Glomerular visceral epithelial cell (primary cell): ENCODE measurements around the gene CARD6.
"Not testable (repeated sequence)": the region's sequence is repeated elsewhere in the genome, so short reads cannot be mapped to it uniquely, and the experiment has no call there.

Experiments used
- DNase-seq: peaks from one replicate; pipeline ENCODE4 v3.0.0-alpha.2; 2016; ENCODE audit errors: extremely low spot score

The CARD6 gene

GRCh38 chr5:40873286-40873880, 32.2 kb downstream of the CARD6 start:
- DNase-seq, result no peak

- no peak for DNase-seq
Observed at GRCh38 chr5:40875958-40876357, 34.8 kb downstream of the CARD6 start.

GRCh38 chr5:40877371-40877988, 36.3 kb downstream of the CARD6 start:
- DNase-seq, result no peak

GRCh38 chr5:40879163-40879942, 38.2 kb downstream of the CARD6 start:
- DNase-seq, result peak; percentile 25

DNA sequence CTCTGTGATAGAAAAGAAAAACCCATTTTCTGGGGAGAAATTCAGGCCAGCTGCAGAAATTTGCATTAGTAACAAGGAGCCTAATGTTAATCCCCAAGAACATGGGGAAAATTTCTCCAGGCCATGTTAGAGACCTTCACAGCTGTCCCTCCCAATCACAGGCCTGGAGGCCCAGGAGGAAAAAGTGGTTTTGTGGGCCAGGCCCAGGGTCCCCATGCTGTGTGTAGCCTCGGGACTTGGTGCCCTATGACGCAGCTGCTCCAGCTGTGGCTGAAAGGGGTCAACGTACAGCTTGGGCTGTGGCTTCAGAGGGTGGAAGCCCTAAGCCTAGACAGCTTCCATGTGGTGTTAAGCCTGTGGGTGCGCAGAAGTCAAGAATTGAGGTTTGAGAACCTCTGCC, 41.1 kb downstream of the CARD6 start:
- no peak for DNase-seq

GRCh38 chr5:40883051-40883450, 41.9 kb downstream of the CARD6 start:
- not testable (repeated sequence) for DNase-seq

GRCh38 chr5:40895440-40896425, 54.6 kb downstream of the CARD6 start:
- not testable (repeated sequence) for DNase-seq

- peak; percentile 52 for DNase-seq
Observed at GRCh38 chr5:40904205-40904993, 63.2 kb downstream of the CARD6 start.

DNA sequence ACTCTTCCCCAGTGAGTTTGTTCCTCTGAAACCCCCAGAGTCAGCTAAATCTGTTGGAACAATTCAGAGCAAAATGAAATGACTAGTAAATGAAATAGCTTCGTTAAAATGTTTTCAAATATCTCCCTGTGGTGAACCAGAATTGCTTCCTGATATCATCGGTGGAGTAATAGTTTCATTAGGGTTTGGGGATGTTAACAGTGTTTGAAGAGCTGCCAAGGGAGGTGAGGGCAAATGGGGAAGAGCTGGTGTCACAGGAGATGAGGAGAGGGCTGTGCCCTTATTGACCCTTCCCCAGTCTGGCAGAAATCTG, 63.8 kb downstream of the CARD6 start:
- DNase-seq, result no peak

- no peak for DNase-seq
Observed at GRCh38 chr5:40906351-40906751, 65.2 kb downstream of the CARD6 start.

GRCh38 chr5:40909264-40909663, 68.1 kb downstream of the CARD6 start, which contains the start of gene C7:
C7 (plus strand) TSS chr5:40909497; CDS start chr5:40909611, 114 bp downstream.
- DNase-seq, result no peak

DNA sequence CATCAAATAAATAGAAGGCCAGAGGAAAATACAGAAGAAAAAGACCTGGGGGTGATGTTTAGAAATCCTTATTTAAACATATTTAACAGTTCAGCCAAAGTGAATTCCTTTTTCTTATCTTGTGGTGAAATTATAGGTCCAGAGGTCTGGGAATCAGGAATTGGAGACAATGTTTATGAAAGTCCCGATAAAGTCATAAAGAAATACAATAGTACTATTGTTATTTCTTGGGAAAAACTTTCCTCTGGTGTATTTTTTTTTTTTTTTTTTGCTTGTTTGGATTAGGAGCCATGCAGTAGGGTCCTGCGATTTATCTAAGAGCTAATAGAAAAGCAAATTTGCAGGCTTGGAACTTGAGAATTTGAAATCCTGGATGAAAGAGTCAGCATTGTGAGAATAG, 68.6 kb downstream of the CARD6 start:
- no peak for DNase-seq
